ENCODE measurements around the gene KY.

GRCh38 chr3:134564991-134565390, 85.8 kb downstream of the KY start:
- TF ChIP-seq ZNF24 (IDR thresholded peaks at IDR 0.05) (no peak), POLR2A (conservative IDR thresholded peaks at IDR 0.05) (no peak), ZNF41 (CRISPR knock-in tag; conservative IDR thresholded peaks at IDR 0.05) (no peak), NFATC3 (IDR thresholded peaks at IDR 0.05) (no peak), HDAC2 (IDR thresholded peaks at IDR 0.05) (no peak)

Data from K562 (cell line).